SK-N-SH (cell line): ENCODE results near the gene SSTR4. TPM values are rescaled to one million over a fixed set of nuclear protein-coding genes. Genes with fewer than 3 reads are reported as not detected.

Experiments used
- CTCF ChIA-PET: fragments of 300-600, 350-600 bp; formaldehyde crosslinking; extraction: SDS; loops from one replicate; lab custom pipeline; 2021; lab: Yijun Ruan, JAX
- POLR2A ChIA-PET: fragments of 350-600 bp; sonication (Branson Sonifier 250); formaldehyde crosslinking; extraction: SDS; loops from one replicate; lab custom pipeline; 2020; ENCODE audit warnings: antibody characterized with exemption, inconsistent platforms; lab: Yijun Ruan, JAX
- DNase-seq: peaks from one replicate; pipeline ENCODE4 v3.0.0; 2012
- H2AFZ ChIP-seq: fragments of 200-600 bp; sonication (generic); 2 replicates; pipeline ENCODE4 v1.8.1; 2016; ENCODE audit warnings: antibody characterized with exemption, mild to moderate bottlenecking, low read depth
- H3F3A ChIP-seq: fragments of 200-600 bp; sonication (generic); replicated peaks from 2 replicates; pipeline ENCODE3; 2016; ENCODE audit warnings: antibody characterized with exemption, mild to moderate bottlenecking; ENCODE audit not compliant: insufficient read depth
- H3K27ac ChIP-seq, 2 experiments: fragments of 200-500 bp in 1 of 2; fragments of 200-600 bp in 1 of 2; sonication (Bioruptor generic) in 1 of 2; sonication (generic), shearing (Covaris generic) in 1 of 2; 2 replicates each; pipeline versions ENCODE4 v1.5.1 to v1.6.1; 2014 to 2016; ENCODE audit warnings: low read depth in 2 of 2, inconsistent platforms in 1 of 2, low read length in 1 of 2, mild to moderate bottlenecking in 1 of 2, mixed read lengths in 1 of 2
- H3K27me3 ChIP-seq: fragments of 200-600 bp; sonication (generic), shearing (Covaris generic); 2 replicates; pipeline ENCODE4 v1.6.1; 2016; ENCODE audit warnings: mixed run types; ENCODE audit not compliant: insufficient read depth
- H3K36me3 ChIP-seq, 2 experiments: fragments of 200-500 bp in 1 of 2; fragments of 200-600 bp in 1 of 2; sonication (Bioruptor generic) in 1 of 2; sonication (generic) in 1 of 2; replicated peaks in 1 of 2; 2 replicates each; pipeline versions ENCODE3 to v1.5.1; 2014 to 2016; ENCODE audit warnings: low read length in 1 of 2, mild to moderate bottlenecking in 1 of 2; ENCODE audit not compliant: insufficient read depth in 2 of 2, control insufficient read depth in 1 of 2
- H3K4me1 ChIP-seq, 2 experiments: fragments of 200-500 bp in 1 of 2; fragments of 200-600 bp in 1 of 2; sonication (Bioruptor generic) in 1 of 2; sonication (generic), shearing (Covaris generic) in 1 of 2; 2 replicates each; pipeline versions ENCODE4 v1.5.1 to v1.6.1; 2014 to 2016; ENCODE audit warnings: low read depth in 1 of 2, low read length in 1 of 2, mixed run types in 1 of 2; ENCODE audit not compliant: insufficient read depth in 2 of 2, control insufficient read depth in 1 of 2
- H3K4me2 ChIP-seq: fragments of 200-600 bp; sonication (generic), shearing (Covaris generic); 2 replicates; pipeline ENCODE4 v1.6.1; 2017; ENCODE audit warnings: mixed run types
- H3K4me3 ChIP-seq, 2 experiments: fragments of 200-500 bp in 1 of 2; fragments of 200-600 bp in 1 of 2; sonication (Bioruptor generic) in 1 of 2; sonication (generic), shearing (Covaris generic) in 1 of 2; 2 replicates each; pipeline versions ENCODE4 v1.5.1 to v1.8.1; 2014 to 2016; ENCODE audit warnings: low read depth in 2 of 2, inconsistent platforms in 1 of 2, low read length in 1 of 2, mild to moderate bottlenecking in 1 of 2, mixed read lengths in 1 of 2, moderate library complexity in 1 of 2
- H3K79me2 ChIP-seq: fragments of 200-600 bp; sonication (generic); 2 replicates; pipeline ENCODE4 v1.8.1; 2017; ENCODE audit warnings: mild to moderate bottlenecking; ENCODE audit not compliant: insufficient read depth
- H3K9ac ChIP-seq: fragments of 200-600 bp; sonication (generic); 2 replicates; pipeline ENCODE4 v1.6.1; 2017; ENCODE audit warnings: mixed run types
- H3K9me2 ChIP-seq: fragments of 200-600 bp; sonication (generic); 2 replicates; pipeline ENCODE4 v1.6.1; 2017; ENCODE audit warnings: mixed run types
- H3K9me3 ChIP-seq: fragments of 200-600 bp; sonication (generic); 2 replicates; pipeline ENCODE4 v1.6.1; 2017; ENCODE audit warnings: mixed run types, mild to moderate bottlenecking, moderate library complexity
- H4K20me1 ChIP-seq: fragments of 200-600 bp; sonication (generic); 2 replicates; pipeline ENCODE4 v1.6.1; 2017; ENCODE audit warnings: mild to moderate bottlenecking, mixed run types; ENCODE audit not compliant: insufficient read depth
- CHD2 ChIP-seq: fragments of 150-350 bp; IDR thresholded peaks from 2 replicates; pipeline ENCODE4 v1.6.1; 2018; ENCODE audit warnings: low read length; ENCODE audit not compliant: partially characterized antibody
- EP300 ChIP-seq, 2 experiments: IDR thresholded peaks; 2 replicates each; pipeline versions ENCODE4 v1.4.0 to v1.6.1; 2012; ENCODE audit warnings: borderline replicate concordance in 1 of 2, low read depth in 1 of 2, low read length in 1 of 2
- EZH2phosphoT487 ChIP-seq: fragments of 200-600 bp; sonication (generic); IDR thresholded peaks from 2 replicates; pipeline ENCODE4 v1.6.1; 2017; ENCODE audit warnings: low read depth, mixed run types, mild to moderate bottlenecking, antibody characterized with exemption, moderate library complexity, borderline replicate concordance
- FOXJ3 ChIP-seq: sonication (generic); formaldehyde crosslinking; IDR thresholded peaks from 2 replicates; pipeline ENCODE4 v1.5.1; 2020; ENCODE audit warnings: mild to moderate bottlenecking, missing genetic modification reagents
- GATA2 ChIP-seq: sonication (generic); formaldehyde crosslinking; IDR thresholded peaks from 2 replicates; pipeline ENCODE4 v1.5.0; 2020; ENCODE audit warnings: mild to moderate bottlenecking, missing genetic modification reagents
- JUND ChIP-seq: IDR thresholded peaks from 2 replicates; pipeline ENCODE4 v1.4.0; 2012
- MAX ChIP-seq: IDR thresholded peaks from 2 replicates; pipeline ENCODE4 v1.4.0; 2012; ENCODE audit warnings: low read depth
- MEF2A ChIP-seq: IDR thresholded peaks from 2 replicates; pipeline ENCODE4 v1.4.0; 2012; ENCODE audit warnings: low read depth, borderline replicate concordance
- PBX3 ChIP-seq: IDR thresholded peaks from 2 replicates; pipeline ENCODE4; 2012
- POLR2AphosphoS5 ChIP-seq: IDR thresholded peaks from 2 replicates; pipeline ENCODE4 v1.6.1; 2012; ENCODE audit warnings: low read depth, low read length
- REST ChIP-seq: IDR thresholded peaks from 2 replicates; pipeline ENCODE4 v1.6.1; 2012; ENCODE audit warnings: mild to moderate bottlenecking, low read depth, low read length, moderate library complexity
- RFX5 ChIP-seq: IDR thresholded peaks from 2 replicates; pipeline ENCODE4 v1.6.1; 2012; ENCODE audit warnings: mild to moderate bottlenecking, improper control_type of control experiment, low read length
- RXRA ChIP-seq: IDR thresholded peaks from 2 replicates; pipeline ENCODE4 v1.4.0; 2012; ENCODE audit warnings: low read depth, mild to moderate bottlenecking, borderline replicate concordance
- SIN3A ChIP-seq: IDR thresholded peaks from 2 replicates; pipeline ENCODE4 v1.6.1; 2012; ENCODE audit warnings: low read depth, mild to moderate bottlenecking, low read length, moderate library complexity, borderline replicate concordance
- SMC3 ChIP-seq: IDR thresholded peaks from 2 replicates; pipeline ENCODE4 v1.6.1; 2012; ENCODE audit warnings: low read depth, low read length, improper control_type of control experiment
- TAF1 ChIP-seq: IDR thresholded peaks from 2 replicates; pipeline ENCODE4 v1.6.1; 2012; ENCODE audit warnings: low read depth, mild to moderate bottlenecking, low read length, moderate library complexity, borderline replicate concordance
- TCF12 ChIP-seq: IDR thresholded peaks from 2 replicates; pipeline ENCODE4 v1.4.0; 2012
- TEAD4 ChIP-seq: IDR thresholded peaks from 2 replicates; pipeline ENCODE4 v1.4.0; 2012; ENCODE audit warnings: mild to moderate bottlenecking, borderline replicate concordance; ENCODE audit not compliant: insufficient read depth
- WGBS: methylation state at CpG from one replicate; pipeline ENCODE4 v1.1.6; 2017; ENCODE audit warnings: low lambda C conversion rate; 5-methylcytosine and 5-hydroxymethylcytosine counted together
- polyA plus RNA-seq, 3 experiments: library from polyadenylated mRNA; depleted of rRNA; stranded (reverse); fragments of >200 nt; gene quantifications; 2 replicates each; pipeline ENCODE4 v1.2.3, GENCODE V29; 2012

The SSTR4 gene
- polyA plus RNA-seq, 1 of the 3 experiments (the other 2 are of a cell fraction): not detected

GRCh38 chr20:23021951-23022350 lies 13.2 kb upstream of the SSTR4 start:
- Histone ChIP-seq H3K9ac (no peak overlapping the region), H3K9me3 (no peaks in the 10 kb centered on the region), H3K27ac (no peak overlapping the region), H3K36me3 (no peaks in the 10 kb centered on the region)
- 42% methylated on average over 4 of the region's 5 CpGs for WGBS
- CTCF ChIA-PET: no interaction called here
- TF ChIP-seq POLR2AphosphoS5 (no peak), JUND (no peak), GATA2 (CRISPR knock-in tag) (no peak), TEAD4 (no peak), MEF2A (no peak)
- TF ChIP-seq, all 33 proteins: peak for 0
- POLR2A ChIA-PET: no interaction called here
- H3K4me3 ChIP-seq: no peak overlapping the region
- H3K4me2 ChIP-seq: no peak overlapping the region
- DNase-seq: no peak
- H3K27me3 ChIP-seq: peaks cover 20% of the 10 kb centered on the region; the same call in 1 of the 2 replicates
- H3K4me1 ChIP-seq: no peaks in the 10 kb centered on the region
- no peak overlapping the region for H2AFZ ChIP-seq
- no peaks in the 10 kb centered on the region for H3F3A ChIP-seq
- H3K9me2 ChIP-seq: no peaks in the 10 kb centered on the region
- no peaks in the 10 kb centered on the region for H3K79me2 ChIP-seq
- no peaks in the 10 kb centered on the region for H4K20me1 ChIP-seq

- Histone ChIP-seq H3K27me3 (peaks cover 20% of the 10 kb centered on the region; the same call in 1 of the 2 replicates), H3K36me3 (no peaks in the 10 kb centered on the region), H3K4me1 (no peaks in the 10 kb centered on the region), H3K9me2 (no peaks in the 10 kb centered on the region), H3K4me2 (no peak overlapping the region), H2AFZ (no peak overlapping the region), H3K27ac (no peak overlapping the region), H3F3A (no peaks in the 10 kb centered on the region), H3K9me3 (no peaks in the 10 kb centered on the region), H3K9ac (no peak overlapping the region), H4K20me1 (no peaks in the 10 kb centered on the region), H3K79me2 (no peaks in the 10 kb centered on the region), H3K4me3 (no peak overlapping the region)
- CTCF ChIA-PET: no interaction called here
- DNase-seq: no peak
- TF ChIP-seq SIN3A (no peak), REST (no peak)
- 17% methylated on average over 4 of the region's 4 CpGs for WGBS
- POLR2A ChIA-PET: no interaction called here
Measured at GRCh38 chr20:23022849-23023248, 12.3 kb upstream of the SSTR4 start.

DNA sequence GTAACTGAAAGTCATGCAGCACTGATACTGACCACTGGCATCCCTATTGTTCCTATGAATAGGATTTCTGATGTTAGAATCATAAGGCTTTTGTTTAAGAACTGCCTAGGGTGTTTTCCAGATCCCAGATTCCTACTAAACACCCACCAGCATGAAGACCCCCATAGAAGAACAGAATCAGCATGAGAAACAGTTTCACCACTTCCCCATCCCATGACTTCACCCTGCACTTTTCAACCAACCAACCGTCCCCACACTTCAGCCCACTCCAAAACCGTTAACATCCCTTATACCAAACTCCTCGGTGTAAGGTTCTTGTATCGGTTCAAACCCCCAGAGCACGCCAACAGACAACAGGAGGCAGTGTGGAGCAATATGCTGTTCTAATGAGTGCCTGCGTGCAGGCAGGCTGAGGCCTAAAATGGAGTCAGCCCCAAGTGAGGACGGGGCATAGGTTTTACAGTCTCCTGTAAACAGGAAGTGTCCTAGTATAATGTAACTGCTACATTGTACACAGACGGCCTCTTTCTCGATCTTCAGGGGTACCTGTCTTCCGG lies 11.4 kb upstream of the SSTR4 start:
- Histone ChIP-seq H3K36me3 (no peaks in the 10 kb centered on the region), H3K27me3 (peaks cover 20% of the 10 kb centered on the region; the same call in 1 of the 2 replicates), H3K27ac (no peak overlapping the region), H3F3A (no peaks in the 10 kb centered on the region), H3K4me2 (no peak overlapping the region), H3K9me2 (no peaks in the 10 kb centered on the region), H4K20me1 (no peaks in the 10 kb centered on the region), H3K9ac (no peak overlapping the region), H3K4me1 (no peaks in the 10 kb centered on the region), H3K4me3 (no peak overlapping the region), H3K79me2 (no peaks in the 10 kb centered on the region), H2AFZ (no peak overlapping the region), H3K9me3 (no peaks in the 10 kb centered on the region)
- WGBS: 36% methylated on average over 8 of the region's 10 CpGs
- DNase-seq: no peak
- ChIA-PET POLR2A (no interaction called here), CTCF (no interaction called here)
- no peak for TF ChIP-seq CHD2
- TF ChIP-seq POLR2AphosphoS5: no peak
- no peak for TF ChIP-seq PBX3
- no peak for TF ChIP-seq JUND
- TF ChIP-seq TAF1: no peak
- no peak for TF ChIP-seq EP300 (IDR thresholded peaks at IDR 0.05; ENCODE audit: borderline replicate concordance in 1 of 2, low read depth in 1 of 2, low read length in 1 of 2)
- TF ChIP-seq FOXJ3 (CRISPR knock-in tag): no peak
- TF ChIP-seq EZH2phosphoT487: no peak
- no peak for TF ChIP-seq SMC3
- no peak for TF ChIP-seq GATA2 (CRISPR knock-in tag)
- no peak for TF ChIP-seq MAX
- TF ChIP-seq TCF12: no peak
- no peak for TF ChIP-seq RFX5
- no peak for TF ChIP-seq RXRA
- TF ChIP-seq TEAD4: no peak
